ENCODE results near the gene CHRNA9.

The CHRNA9 gene

DNA sequence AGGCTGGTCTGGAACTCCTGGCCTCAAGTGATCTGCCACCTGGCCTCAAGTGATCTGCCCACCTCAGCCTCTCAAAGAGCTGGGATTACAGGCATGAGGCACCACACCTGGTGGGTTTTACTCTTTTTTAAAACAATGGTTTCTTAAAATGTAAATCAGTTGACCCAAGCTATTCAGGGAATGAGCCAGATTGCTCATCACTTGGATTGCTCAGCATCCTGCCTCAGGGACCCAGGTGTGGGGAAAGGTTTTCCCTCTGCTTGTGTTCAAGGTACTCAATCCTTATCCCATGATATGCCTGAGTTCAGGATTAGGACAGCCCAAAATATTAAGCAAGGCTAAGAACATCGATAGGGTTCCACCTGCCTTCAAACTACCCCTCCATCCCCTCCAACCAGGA lies 67.4 kb downstream of the CHRNA9 start:
- H3K9ac ChIP-seq, result no peak overlapping the region
- no peaks in the 10 kb centered on the region for H4K20me1 ChIP-seq (ENCODE audit: insufficient read depth)
- no peak overlapping the region for H3K4me2 ChIP-seq
- no peak overlapping the region for H2AFZ ChIP-seq (ENCODE audit: low read depth)
- TF ChIP-seq, protein P1, sequence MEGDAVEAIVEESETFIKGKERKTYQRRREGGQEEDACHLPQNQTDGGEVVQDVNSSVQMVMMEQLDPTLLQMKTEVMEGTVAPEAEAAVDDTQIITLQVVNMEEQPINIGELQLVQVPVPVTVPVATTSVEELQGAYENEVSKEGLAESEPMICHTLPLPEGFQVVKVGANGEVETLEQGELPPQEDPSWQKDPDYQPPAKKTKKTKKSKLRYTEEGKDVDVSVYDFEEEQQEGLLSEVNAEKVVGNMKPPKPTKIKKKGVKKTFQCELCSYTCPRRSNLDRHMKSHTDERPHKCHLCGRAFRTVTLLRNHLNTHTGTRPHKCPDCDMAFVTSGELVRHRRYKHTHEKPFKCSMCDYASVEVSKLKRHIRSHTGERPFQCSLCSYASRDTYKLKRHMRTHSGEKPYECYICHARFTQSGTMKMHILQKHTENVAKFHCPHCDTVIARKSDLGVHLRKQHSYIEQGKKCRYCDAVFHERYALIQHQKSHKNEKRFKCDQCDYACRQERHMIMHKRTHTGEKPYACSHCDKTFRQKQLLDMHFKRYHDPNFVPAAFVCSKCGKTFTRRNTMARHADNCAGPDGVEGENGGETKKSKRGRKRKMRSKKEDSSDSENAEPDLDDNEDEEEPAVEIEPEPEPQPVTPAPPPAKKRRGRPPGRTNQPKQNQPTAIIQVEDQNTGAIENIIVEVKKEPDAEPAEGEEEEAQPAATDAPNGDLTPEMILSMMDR (conservative IDR thresholded peaks at IDR 0.05; ENCODE audit: low read depth, low read length), result no peak
- no peaks in the 10 kb centered on the region for H3K36me3 ChIP-seq (ENCODE audit: insufficient read depth)
- H3K27me3 ChIP-seq (ENCODE audit: insufficient read depth, low read depth), result no peaks in the 10 kb centered on the region
- H3K27ac ChIP-seq, result no peak overlapping the region
- no peaks in the 10 kb centered on the region for H3K79me2 ChIP-seq (ENCODE audit: insufficient read depth, low read depth)
- H3K4me1 ChIP-seq (ENCODE audit: low read depth, poor library complexity, severe bottlenecking), result no peaks in the 10 kb centered on the region
- H3K4me3 ChIP-seq (IDR thresholded peaks at IDR 0.05; ENCODE audit: insufficient read depth, low read depth, low read length), result no peak overlapping the region

DNA sequence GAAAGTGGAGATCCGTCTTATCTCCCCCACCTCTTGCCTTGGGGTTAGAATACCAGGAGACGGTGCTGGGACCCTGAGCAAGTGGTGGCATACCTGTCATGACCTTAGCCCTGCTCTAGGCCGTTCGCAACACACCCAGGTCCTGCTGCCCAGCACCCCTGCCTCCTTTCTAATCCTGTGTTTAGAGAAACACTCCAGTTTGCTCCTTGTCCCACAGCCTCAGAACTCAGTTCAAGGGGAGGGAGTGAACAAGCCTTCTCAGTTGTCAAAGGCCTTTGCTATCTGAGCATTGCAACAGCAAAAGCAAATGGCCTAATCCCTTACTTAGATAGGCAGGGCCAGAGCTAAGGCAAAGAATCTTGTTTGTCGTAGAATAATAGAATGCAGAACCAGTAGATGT lies 67.9 kb downstream of the CHRNA9 start:
- H3K79me2 ChIP-seq (ENCODE audit: insufficient read depth, low read depth), result no peaks in the 10 kb centered on the region
- no peaks in the 10 kb centered on the region for H3K27me3 ChIP-seq (ENCODE audit: insufficient read depth, low read depth)
- H4K20me1 ChIP-seq (ENCODE audit: insufficient read depth), result no peaks in the 10 kb centered on the region
- no peak overlapping the region for H3K9ac ChIP-seq
- H2AFZ ChIP-seq (ENCODE audit: low read depth), result no peak overlapping the region
- TF ChIP-seq, protein P1 (conservative IDR thresholded peaks at IDR 0.05; ENCODE audit: low read depth, low read length), result no peak
- H3K4me1 ChIP-seq (ENCODE audit: low read depth, poor library complexity, severe bottlenecking), result no peaks in the 10 kb centered on the region
- H3K4me3 ChIP-seq (IDR thresholded peaks at IDR 0.05; ENCODE audit: insufficient read depth, low read depth, low read length), result no peak overlapping the region
- no peak overlapping the region for H3K27ac ChIP-seq
- H3K36me3 ChIP-seq (ENCODE audit: insufficient read depth), result no peaks in the 10 kb centered on the region
- no peak overlapping the region for H3K4me2 ChIP-seq
